GM21576 (cell line): Measurements from ENCODE around the gene DCAF15.

Experiments used
- ATAC-seq: cut with Tn5 transposase; IDR thresholded peaks from one replicate; pipeline ENCODE4 v1.9.1; 2021; ENCODE audit warnings: mild to moderate bottlenecking, moderate library complexity; ENCODE audit not compliant: unreplicated experiment

DCAF15 gene

GRCh38 chr19:13929956-13930355, 22.4 kb upstream of the DCAF15 start:
- ATAC-seq, result no peak

- ATAC-seq, result no peak
These were observed 21.9 kb upstream of the DCAF15 start for GRCh38 chr19:13930402-13930801.

- ATAC-seq, result no peak
These were observed 20.7 kb upstream of the DCAF15 start for GRCh38 chr19:13931391-13932148.

- ATAC-seq, result no peak
These were observed 20.1 kb upstream of the DCAF15 start for GRCh38 chr19:13932149-13932637.

- ATAC-seq, result no peak
These were observed 19.4 kb upstream of the DCAF15 start for GRCh38 chr19:13932911-13933393.

- no peak for ATAC-seq
These were observed 17.6 kb upstream of the DCAF15 start for GRCh38 chr19:13934785-13935109.

GRCh38 chr19:13935765-13936510, 16.4 kb upstream of the DCAF15 start:
- ATAC-seq, result no peak

- no peak for ATAC-seq
These were observed 14.6 kb upstream of the DCAF15 start for GRCh38 chr19:13937479-13938300.

GRCh38 chr19:13938301-13939064, 13.8 kb upstream of the DCAF15 start, which contains the start of gene PODNL1:
PODNL1 (minus strand) TSS chr19:13938417; CDS start chr19:13938181, 236 bp downstream.
- ATAC-seq, result no peak

GRCh38 chr19:13942023-13942684, 10.2 kb upstream of the DCAF15 start:
- no peak for ATAC-seq

GRCh38 chr19:13946414-13946813, 5.9 kb upstream of the DCAF15 start:
- ATAC-seq, result no peak

GRCh38 chr19:13951043-13951442, 1.3 kb upstream of the DCAF15 start:
- no peak for ATAC-seq

GRCh38 chr19:13951799-13952153, 533 bp upstream of the DCAF15 start:
- peak; percentile 1 for ATAC-seq

- ATAC-seq, result no peak
These were observed 722 bp downstream of the DCAF15 start for GRCh38 chr19:13952931-13953531.

GRCh38 chr19:13954185-13954584, 1.9 kb downstream of the DCAF15 start:
- no peak for ATAC-seq

GRCh38 chr19:13955662-13956364, 3.5 kb downstream of the DCAF15 start:
- no peak for ATAC-seq

- ATAC-seq, result no peak
These were observed 4.0 kb downstream of the DCAF15 start for GRCh38 chr19:13956365-13956744.

GRCh38 chr19:13957051-13957450, 4.7 kb downstream of the DCAF15 start:
- ATAC-seq, result no peak

GRCh38 chr19:13958043-13958442, 5.7 kb downstream of the DCAF15 start:
- no peak for ATAC-seq
